GM18508 (cell line): Measurements from ENCODE around the gene SLC34A3.
A peak's percentile ranks its signal among the peaks of the same experiment; 100 is the strongest.

Source experiments
- ATAC-seq: cut with Tn5 transposase; IDR thresholded peaks from one replicate; pipeline ENCODE4 v1.9.1; 2021; ENCODE audit warnings: moderate number of reproducible peaks; ENCODE audit not compliant: insufficient read depth, unreplicated experiment

Gene SLC34A3

DNA sequence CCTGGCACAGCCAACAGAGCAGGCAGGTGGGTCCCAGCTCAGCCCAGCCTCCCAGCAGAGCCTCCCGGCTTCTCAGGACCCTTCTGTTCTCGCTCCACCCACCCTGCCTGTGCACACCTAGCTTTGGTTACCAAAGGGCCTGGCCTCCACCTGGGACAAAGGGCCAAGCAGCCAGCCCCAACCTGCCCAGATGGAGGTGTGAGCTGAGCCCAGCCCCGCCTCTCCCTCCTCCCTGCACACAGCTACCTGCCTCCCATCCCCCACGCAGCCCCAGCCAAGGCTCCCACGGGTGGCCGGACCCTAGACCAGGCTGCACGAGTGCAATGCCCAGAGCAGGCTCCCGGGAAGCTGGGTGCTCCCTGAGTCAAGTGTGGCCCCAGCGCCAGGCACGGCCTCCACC, 35.8 kb upstream of the SLC34A3 start:
- ATAC-seq: no peak

DNA sequence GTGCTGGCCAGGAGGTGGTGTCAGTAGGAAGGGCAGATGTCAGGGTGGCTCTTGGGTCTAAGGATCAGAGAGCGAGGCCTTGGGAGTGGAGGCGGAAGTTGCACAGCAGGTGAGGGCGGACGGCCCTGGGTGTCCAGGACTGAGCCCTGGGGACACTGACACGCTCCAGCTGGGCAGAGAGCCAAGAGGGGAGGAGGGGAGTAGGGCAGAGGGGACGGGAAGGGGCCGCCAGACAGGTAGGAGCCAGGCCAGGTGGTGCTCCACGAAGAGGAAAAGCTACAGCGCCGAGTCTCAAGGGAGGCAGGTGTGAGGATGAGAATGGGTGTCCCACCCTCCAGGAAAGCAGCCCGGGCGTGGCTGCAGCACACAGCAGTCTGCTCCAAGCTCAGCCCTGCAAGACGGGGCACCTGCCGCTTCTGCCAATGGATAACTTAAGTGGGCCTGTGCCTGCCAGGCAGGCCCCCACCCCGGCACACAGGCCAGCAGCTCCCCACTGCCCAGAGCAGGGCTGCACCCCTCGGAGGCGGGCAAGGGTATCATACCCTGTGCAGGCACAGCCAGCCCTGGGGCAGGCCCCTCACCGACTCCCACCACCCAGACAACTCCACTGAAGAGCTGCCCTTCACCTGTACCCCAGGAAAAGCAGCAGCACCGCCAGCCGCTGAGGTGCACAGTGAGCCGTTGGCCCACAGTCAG, 35.0 kb upstream of the SLC34A3 start:
- ATAC-seq: no peak

DNA sequence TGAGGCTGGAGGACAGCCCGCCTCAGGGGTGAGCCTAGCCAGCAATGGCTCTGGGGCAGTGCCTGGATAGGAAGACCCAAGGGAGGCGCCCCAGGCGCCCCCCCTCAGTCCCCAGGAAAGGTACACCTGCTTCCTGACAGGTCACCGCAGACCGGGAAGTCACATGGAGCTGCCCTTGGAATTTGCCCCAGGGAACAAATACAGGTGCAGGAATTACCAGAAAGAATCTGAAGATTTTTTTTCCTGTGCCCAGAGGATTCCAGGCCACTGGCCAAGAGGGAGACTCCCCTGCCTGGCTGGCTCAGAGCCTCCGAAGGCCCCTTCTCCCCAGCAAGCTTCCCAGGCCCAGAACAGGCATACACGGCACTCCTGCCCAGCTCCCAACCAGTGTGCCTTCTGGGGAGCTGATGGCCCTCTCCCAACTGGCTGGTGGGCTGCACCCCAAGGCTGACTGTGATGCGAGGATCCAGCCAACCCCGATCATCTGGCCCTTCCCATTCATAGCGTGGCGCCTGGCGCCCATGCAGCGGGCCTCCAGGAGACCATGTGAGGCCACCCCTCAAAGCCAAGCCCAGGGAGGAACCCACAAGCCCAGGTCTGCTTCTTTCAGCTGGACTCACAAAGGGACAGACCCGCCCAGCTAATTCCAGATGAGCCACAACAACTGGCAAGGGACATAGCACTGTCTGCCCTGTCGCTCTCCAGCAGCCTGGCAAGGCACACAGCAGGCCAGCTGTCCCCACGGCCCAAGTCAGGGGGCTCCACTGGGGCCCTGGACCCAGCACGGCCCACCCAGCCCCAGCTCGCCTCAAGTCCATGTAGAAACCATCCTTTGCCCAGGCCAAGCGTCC, 32.4 kb upstream of the SLC34A3 start:
- ATAC-seq: no peak

DNA sequence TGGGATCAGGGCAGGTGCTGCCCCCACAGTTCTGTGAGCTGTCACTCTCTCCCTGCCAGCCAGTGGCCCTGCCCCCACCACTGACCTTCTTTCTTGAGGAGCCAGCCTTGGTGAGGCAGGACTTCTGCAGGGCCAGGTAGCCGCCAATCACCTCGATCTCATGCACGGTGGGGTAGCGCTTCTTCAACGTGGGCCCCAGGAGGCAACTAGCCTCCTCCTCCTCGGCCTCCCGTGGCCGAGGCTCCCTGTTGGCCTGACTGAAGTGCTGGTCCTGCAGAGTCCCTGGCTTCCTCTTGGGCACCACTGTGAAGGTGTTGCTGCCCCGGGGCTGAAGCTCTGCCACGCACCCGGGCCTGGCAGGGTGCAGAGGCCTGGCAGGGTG, 31.8 kb upstream of the SLC34A3 start:
- no peak for ATAC-seq

DNA sequence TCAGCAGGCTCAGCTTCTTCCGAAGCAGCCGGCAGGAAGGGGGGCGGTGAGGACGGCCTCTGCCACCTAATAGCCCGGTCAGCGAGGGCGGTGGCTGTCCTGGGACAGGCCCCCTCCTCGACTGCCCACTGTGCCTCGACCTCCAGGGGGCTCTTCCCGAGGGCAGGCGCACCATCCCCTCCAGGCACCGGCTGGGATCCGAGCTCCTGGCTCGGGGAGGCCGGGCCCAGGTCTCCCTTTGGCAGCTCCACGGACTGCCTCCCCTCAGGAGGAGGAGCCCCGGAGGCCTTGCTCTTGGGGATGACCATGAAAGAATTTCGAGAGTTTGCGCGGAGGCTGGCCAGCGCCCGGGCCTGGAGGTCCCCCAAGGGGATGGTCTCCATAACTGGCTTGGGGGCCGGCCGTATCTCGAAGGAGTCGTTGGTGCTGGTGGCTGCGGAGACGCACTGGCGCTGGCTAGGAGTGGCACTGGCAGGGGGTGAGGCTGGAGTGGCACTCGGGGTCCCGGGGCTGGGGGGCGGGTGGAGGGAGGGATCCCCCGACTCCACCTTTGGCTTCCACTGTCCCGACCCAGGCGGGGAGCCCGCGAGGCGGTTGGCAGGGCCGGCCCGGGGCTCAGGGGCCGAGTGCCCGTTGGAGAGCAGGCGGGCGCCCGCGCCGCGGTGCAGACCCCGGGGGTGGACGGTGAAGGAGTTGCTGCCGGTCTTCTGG, 31.1 kb upstream of the SLC34A3 start:
- no peak for ATAC-seq

DNA sequence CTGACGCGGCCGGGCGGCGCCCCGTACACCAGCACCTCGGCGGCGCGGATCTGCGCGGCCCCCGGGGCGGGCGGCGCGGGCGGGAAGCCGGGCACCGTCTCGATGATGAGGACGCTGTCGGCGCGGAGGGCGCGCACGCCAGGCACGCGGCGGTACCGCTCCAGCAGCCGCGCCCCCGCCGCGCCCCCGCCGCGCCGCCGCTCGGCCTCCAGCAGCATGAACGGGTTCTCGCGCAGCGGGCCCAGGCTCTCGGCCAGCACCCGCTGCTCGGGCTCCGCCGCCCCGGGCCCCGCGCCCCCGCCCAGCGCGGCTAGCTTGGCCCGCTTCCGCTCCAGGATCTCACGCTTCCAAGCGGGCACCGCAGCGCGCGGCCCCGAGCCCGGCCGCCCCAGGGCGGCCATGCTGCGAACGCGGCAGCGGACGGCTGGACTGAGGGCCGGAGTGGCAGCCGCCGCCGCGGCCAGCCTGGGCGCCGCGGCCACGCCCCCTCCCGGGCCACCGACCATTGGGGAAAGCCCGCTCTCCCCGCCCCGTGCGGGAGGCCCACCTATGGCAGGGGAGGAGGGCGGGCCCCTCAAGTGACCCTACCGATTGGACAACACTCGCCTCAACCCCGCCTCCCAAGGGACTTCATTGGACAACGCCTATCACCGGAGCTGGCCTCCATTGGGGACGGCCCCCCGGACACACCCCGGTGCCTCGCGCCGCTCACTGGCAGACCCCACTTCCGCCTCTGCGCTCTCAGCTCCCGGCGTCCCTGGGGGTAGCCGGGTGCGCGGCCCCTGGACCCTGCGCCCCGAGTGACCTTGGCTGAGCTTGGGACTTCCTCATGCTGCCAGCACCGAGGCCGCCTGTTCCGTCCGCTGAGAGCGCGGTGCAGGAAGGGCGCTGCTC, 30.1 kb upstream of the SLC34A3 start, which contains the start of gene TPRN:
TPRN (minus strand) TSS at position 431 of the 894 bp plus-strand sequence; CDS start at position 401, 30 bp downstream.
- peak; percentile 69 for ATAC-seq

DNA sequence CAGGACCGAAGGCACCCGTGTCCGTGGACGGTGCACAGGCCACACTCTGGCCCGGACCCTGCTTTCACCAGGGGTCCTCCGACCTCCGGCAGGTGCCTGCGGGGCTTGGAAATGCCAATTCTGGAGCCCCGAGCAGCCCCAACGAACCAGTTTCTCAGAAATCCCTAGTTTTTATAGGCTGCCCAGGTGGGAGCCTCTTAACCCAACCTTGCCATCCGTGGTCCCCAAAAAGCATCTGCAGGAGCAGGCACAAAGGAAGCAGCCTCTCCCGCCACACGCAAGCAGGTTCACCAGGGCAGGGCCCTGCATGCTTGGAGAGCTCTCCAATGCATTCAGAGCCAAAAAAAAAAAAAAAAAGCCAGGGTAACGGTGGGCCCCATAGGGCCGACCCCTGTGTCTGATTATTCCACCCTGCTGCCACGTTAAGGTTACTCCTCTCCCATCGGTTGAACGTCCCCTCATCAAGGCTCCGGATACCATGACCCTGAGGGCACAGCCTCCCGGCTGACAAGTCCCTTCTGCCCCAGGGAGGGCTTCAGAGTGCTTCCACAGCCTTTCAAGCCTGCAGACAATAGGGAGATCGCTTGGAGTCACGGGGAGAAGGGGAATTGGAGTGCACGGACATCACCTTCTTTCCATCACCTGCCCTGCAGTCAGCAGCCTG, 29.4 kb upstream of the SLC34A3 start:
- no peak for ATAC-seq

DNA sequence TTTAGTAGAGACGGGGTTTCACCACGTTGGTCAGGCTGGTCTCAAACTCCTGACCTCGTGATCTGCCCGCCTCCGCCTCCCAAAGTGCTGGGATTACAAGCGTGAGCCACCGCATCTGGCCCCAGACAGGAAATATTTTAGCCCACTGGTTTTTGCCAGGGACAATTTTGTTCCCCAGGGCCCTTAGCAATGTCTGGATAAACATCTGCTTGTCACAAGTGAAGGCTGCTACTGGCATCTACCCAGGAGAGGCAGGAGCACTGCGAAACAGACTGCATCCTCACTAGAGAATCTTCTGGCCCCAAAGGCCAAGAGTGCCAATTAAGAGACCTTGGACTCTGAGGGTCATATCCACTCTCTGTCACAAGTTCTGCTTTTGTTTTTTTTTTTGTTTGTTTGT, 27.7 kb upstream of the SLC34A3 start:
- no peak for ATAC-seq

DNA sequence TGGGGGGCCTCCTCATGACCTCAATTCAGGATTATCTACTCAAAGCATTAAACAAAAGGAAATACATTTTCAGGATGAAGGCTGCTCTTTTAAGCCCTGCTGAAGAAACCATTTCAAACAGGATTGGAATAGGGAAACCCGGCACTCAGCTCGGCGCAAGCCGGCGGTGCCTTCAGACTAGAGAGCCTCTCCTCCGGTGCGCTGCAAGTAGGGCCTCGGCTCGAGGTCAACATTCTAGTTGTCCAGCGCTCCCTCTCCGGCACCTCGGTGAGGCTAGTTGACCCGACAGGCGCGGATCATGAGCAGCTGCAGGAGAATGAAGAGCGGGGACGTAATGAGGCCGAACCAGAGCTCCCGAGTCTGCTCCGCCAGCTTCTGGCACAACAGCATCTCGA, 26.0 kb upstream of the SLC34A3 start:
- ATAC-seq: no peak

DNA sequence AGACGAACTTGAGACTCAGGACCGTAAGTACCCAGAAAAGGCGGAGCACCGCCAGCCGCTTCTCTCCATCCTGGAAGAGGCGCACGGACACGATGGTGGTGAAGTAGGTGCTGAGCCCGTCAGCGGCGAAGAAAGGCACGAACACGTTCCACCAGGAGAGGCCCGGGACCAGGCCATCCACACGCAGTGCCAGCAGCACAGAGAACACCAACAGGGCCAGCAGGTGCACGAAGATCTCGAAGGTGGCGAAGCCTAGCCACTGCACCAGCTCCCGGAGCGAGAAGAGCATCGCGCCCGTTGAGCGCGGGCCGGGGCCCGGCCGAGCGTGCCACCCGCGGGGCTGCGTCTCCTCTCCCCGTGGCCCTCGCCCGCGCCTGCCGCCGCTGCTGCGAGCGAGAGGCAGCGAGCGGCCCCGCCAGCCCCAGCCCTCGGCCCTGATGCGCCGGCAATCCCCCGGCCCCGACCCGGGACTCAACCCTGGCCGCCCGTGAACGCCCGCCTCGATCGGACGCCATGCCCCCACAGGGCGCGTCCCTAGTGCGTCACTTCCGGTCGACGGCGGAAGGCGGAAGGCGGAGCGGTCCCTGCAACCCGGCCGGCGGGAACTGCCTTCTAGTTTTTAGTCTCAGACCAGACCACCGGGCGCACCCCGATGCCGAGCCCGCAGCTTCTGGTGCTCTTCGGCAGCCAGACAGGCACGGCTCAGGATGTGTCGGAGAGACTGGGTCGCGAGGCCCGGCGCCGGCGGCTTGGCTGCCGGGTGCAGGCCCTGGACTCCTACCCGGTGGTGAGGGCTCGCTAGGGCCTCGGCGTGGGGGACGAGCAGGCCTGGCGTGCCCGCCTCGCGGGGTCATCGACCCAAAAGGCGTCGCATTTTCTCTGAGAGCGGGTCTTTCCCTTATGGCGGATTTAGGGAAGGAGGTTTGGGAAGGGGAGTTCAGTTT, 25.3 kb upstream of the SLC34A3 start, which contains the start of the genes NDOR1 and TMEM203:
NDOR1 (plus strand) TSS at position 575 of the 944 bp plus-strand sequence; CDS start at position 653, 78 bp downstream.
TMEM203 (minus strand) TSS at position 523 of the 944 bp plus-strand sequence; CDS start at position 289, 234 bp downstream.
- no peak for ATAC-seq

DNA sequence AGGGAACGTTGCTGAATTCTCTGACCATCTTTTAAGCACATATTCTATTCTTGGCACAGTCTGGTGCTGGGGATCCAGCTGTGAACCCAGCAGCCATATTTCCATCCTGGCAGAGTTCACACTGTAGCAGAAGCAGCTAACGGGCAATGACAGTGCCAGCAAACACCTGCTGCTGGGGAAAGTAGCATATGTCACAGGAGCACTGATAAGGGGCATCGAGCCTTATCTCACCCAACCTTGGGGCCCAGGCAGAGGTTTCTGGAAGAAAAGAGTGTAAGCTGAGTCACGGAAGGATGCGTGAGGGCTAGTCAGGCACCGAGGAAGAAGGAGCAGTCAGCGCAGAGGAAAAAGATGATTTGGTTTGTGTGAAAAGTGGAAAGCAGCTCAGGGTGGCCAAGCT, 24.1 kb upstream of the SLC34A3 start:
- no peak for ATAC-seq

DNA sequence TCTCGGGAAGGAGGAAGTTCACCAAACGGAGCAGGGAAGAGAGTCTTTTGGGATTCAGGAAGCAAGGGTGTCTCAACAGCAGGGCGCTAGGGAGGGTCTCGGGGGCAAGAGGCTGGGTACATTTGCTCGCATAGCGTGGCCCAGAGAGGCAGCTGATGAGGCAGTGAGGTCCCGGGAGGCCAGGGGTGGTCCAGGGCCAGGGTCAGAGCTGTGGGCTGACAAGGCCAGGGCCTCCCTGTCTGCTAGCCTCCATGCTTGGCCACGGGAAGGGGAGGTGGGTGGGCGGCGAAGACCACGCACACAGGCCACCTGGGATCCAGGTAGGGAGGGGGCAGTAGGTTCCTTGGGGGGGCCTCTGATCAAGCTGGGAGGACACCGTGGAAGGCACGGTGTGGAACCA, 19.2 kb upstream of the SLC34A3 start:
- no peak for ATAC-seq

DNA sequence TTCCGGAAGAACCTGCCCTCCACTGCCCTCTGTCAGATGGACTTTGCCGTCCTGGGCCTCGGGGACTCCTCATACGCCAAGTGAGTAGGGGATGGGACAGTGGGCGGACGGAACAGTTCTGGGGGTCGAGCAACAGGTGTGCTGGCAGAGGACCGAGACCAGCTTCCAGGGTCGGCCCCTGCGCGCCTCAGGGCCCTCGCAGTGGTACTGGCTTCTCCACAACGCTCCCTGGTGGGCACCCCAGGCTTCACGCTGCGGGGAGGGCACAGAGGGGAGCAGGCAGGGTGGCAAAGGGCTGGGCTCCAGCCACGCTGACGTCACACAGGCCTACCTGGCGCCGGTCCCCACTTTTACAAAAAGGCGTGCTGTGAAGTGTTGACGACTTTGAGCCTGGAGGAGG, 18.2 kb upstream of the SLC34A3 start:
- no peak for ATAC-seq

DNA sequence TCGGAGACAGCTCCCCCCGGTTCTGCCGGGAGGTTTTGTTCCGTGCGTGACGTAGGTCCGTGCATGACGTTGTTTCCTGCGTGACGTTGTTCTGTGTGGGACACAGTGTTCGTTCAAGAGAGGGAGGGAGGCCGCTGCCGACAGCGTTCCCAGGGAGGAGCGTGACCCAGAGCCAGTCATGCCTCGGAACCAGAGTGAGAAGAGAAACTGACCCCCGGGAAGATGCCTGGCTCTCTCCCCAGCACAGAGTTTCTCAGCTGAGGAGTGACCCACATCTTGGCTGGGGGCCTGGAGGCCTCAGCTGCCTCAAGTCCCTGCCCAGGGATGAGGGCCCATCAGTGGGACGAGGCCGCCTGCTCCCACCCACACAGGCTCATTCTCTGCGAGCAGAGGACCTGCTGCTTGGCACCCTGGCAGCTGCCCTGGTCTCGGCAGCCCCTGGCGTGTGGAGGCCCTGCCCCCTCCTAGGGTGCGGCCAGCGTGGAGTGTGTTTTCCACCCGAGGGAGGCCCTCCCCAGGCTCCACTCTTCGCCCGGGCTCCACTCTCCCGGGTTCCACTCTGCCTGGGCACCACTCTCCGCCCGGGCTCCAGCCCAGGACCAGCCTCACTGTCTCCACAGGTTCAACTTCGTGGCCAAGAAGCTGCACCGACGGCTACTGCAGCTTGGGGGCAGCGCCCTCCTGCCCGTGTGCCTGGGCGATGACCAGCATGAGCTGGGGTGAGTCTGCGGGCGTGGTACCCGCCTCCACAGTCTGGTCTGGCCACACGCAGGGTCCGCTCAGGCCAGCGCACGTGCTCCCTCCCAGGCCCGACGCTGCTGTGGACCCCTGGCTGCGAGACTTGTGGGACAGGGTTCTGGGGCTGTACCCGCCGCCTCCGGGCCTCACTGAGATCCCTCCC, 17.3 kb upstream of the SLC34A3 start:
- ATAC-seq: no peak

DNA sequence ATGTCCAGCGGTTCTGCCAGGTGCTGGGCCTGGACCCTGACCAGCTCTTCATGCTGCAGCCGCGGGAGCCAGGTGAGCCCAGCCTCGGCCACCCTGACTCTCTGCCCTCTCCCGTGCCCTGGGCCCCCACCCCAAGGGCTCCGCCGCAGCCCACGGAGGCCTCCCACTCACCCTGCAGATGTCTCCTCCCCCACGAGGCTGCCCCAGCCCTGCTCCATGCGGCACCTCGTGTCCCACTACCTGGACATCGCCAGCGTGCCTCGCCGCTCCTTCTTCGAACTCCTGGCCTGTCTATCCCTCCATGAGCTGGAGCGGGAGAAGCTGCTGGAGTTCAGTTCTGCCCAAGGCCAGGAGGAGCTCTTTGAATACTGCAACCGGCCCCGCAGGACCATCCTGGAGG, 16.1 kb upstream of the SLC34A3 start:
- ATAC-seq: no peak

DNA sequence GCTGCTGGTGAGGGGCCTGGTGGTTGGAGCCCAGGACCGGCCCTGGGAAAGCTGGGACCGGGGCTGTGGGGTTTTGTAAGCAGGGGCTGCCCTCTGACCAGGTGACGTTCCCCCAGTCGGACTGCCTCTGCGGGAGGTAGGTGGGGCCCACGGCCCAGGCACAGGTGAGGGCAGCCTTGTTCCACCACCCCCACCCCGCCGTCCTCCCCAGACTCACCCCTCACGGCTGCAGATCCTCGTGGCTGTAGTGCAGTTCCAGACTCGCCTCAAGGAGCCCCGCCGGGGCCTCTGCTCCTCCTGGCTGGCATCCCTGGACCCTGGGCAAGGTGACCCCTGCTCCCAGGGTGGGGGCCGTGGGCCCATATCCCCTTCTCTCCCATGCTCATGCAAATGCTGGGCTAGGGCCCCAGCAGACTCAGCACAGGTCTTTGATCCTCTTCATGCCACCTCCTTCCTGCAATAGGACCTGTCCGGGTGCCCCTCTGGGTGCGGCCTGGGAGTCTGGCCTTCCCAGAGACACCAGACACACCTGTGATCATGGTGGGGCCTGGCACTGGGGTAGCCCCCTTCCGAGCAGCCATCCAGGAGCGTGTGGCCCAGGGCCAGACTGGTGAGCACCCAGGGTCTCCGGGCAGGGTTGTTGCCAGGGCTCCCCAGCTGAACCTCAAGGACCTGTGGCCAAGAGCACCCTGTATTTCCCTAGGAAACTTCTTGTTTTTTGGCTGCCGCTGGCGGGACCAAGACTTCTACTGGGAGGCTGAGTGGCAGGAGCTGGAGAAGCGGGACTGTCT, 15.3 kb upstream of the SLC34A3 start:
- ATAC-seq: no peak
